Glomerular endothelial cell (primary cell): ENCODE results near the gene APCDD1. TPM values are rescaled to one million over a fixed set of nuclear protein-coding genes. Genes with fewer than 3 reads are reported as not detected.

Experiments
- DNase-seq: peaks from one replicate; pipeline ENCODE4 v3.0.0-alpha.2; 2011; ENCODE audit warnings: low read depth, low spot score; ENCODE audit errors: extremely low read depth
- total RNA-seq: library from RNA; depleted of rRNA; stranded (reverse); fragments of >200 nt; gene quantifications from 2 replicates; pipeline ENCODE4 v1.2.3, GENCODE V29; 2015

APCDD1 gene
- total RNA-seq, 1 donor from 2014 or later = 0.12 TPM

- DNase-seq = no peak
These were observed 22.8 kb upstream of the APCDD1 start for GRCh38 chr18:10431680-10432079.

GRCh38 chr18:10432781-10433180 is 21.7 kb upstream of the APCDD1 start:
- DNase-seq = no peak

GRCh38 chr18:10436160-10436559 is 18.3 kb upstream of the APCDD1 start:
- no peak for DNase-seq

- DNase-seq = no peak
These were observed 16.6 kb upstream of the APCDD1 start for GRCh38 chr18:10437837-10438236.

GRCh38 chr18:10439898-10440297 is 14.5 kb upstream of the APCDD1 start:
- no peak for DNase-seq

GRCh38 chr18:10440884-10441283 is 13.6 kb upstream of the APCDD1 start:
- DNase-seq = no peak

GRCh38 chr18:10441472-10441871 is 13.0 kb upstream of the APCDD1 start:
- DNase-seq = no peak

GRCh38 chr18:10442551-10442971 is 11.9 kb upstream of the APCDD1 start:
- no peak for DNase-seq

GRCh38 chr18:10443001-10443400 is 11.4 kb upstream of the APCDD1 start:
- DNase-seq = no peak

- DNase-seq = no peak
These were observed 10.0 kb upstream of the APCDD1 start for GRCh38 chr18:10444314-10445006.

GRCh38 chr18:10449396-10449795 is 5.0 kb upstream of the APCDD1 start:
- DNase-seq = no peak

- DNase-seq = no peak
These were observed 3.4 kb upstream of the APCDD1 start for GRCh38 chr18:10450986-10451385.

- DNase-seq = no peak
These were observed 1.1 kb upstream of the APCDD1 start for GRCh38 chr18:10453261-10453805.

GRCh38 chr18:10454681-10455557 is 484 bp downstream of the APCDD1 start:
- DNase-seq = no peak

GRCh38 chr18:10455726-10456453 is 1.5 kb downstream of the APCDD1 start:
- no peak for DNase-seq

- DNase-seq = no peak
These were observed 2.3 kb downstream of the APCDD1 start for GRCh38 chr18:10456718-10457117.

GRCh38 chr18:10457128-10457527 is 2.7 kb downstream of the APCDD1 start:
- no peak for DNase-seq

GRCh38 chr18:10457767-10458166 is 3.3 kb downstream of the APCDD1 start:
- no peak for DNase-seq

GRCh38 chr18:10458691-10459090 is 4.3 kb downstream of the APCDD1 start:
- DNase-seq = no peak

- DNase-seq = no peak
These were observed 5.2 kb downstream of the APCDD1 start for GRCh38 chr18:10459587-10459986.

- DNase-seq = no peak
These were observed 6.1 kb downstream of the APCDD1 start for GRCh38 chr18:10460414-10461018.
